IMR-90 (cell line): ENCODE measurements around the gene BUD23. TPM values are rescaled to one million over a fixed set of nuclear protein-coding genes. Genes with fewer than 3 reads are reported as not detected.

Experiments
- ATAC-seq: fragments of 200-7000 bp; cut with Tn5 transposase; 2 replicates; pipeline ENCODE4 v1.9.1; 2020; ENCODE audit warnings: low read depth, mild to moderate bottlenecking, moderate library complexity
- BruUV-seq: library from RNA; stranded (reverse); fragments of 400-500 nt; replicated peaks from 2 replicates; lab custom pipeline; 2021; lab: Mats Ljungman, UMichigan
- CTCF ChIA-PET: fragments of 300-600 bp; formaldehyde crosslinking; extraction: SDS; loops from one replicate; lab custom pipeline; 2021; ENCODE audit warnings: antibody characterized with exemption; lab: Yijun Ruan, JAX
- POLR2A ChIA-PET: fragments of 300-600 bp; sonication (Branson Sonifier 250); formaldehyde crosslinking; loops from one replicate; lab custom pipeline; 2022; ENCODE audit warnings: antibody characterized with exemption; ENCODE audit not compliant: unreplicated experiment; lab: Charles Lee
- DNase-seq: peaks from one replicate; pipeline ENCODE4 v3.0.0; 2013
- H2AFZ ChIP-seq: replicated peaks from 2 replicates; pipeline ENCODE3; 2013; ENCODE audit warnings: low read length, mild to moderate bottlenecking; ENCODE audit not compliant: poor library complexity
- H2AK5ac ChIP-seq: 2 replicates; pipeline ENCODE4 v1.6.1; 2013; ENCODE audit warnings: low read depth, low read length, inconsistent platforms
- H2AK9ac ChIP-seq: replicated peaks from 2 replicates; pipeline ENCODE3; 2013; ENCODE audit warnings: mild to moderate bottlenecking, low read depth, low read length, moderate library complexity; ENCODE audit not compliant: poor library complexity
- H2BK120ac ChIP-seq: 2 replicates; pipeline ENCODE4 v1.6.1; 2013; ENCODE audit warnings: low read depth, low read length, inconsistent platforms
- H2BK15ac ChIP-seq: 3 replicates; pipeline ENCODE4 v1.6.1; 2013; ENCODE audit warnings: low read depth, low read length, inconsistent platforms
- H2BK20ac ChIP-seq: 2 replicates; pipeline ENCODE4 v1.6.1; 2013; ENCODE audit warnings: low read depth, mild to moderate bottlenecking, inconsistent platforms, low read length, moderate library complexity
- H2BK5ac ChIP-seq: 2 replicates; pipeline ENCODE4 v1.6.1; 2013; ENCODE audit warnings: mild to moderate bottlenecking, low read depth, low read length, inconsistent platforms; ENCODE audit not compliant: poor library complexity, severe bottlenecking
- H3K14ac ChIP-seq: replicated peaks from 2 replicates; pipeline ENCODE4 v1.6.1; 2013; ENCODE audit warnings: low read depth, low read length, inconsistent platforms
- H3K18ac ChIP-seq: 2 replicates; pipeline ENCODE4 v1.6.1; 2013; ENCODE audit warnings: low read depth, low read length, control low read depth
- H3K23ac ChIP-seq: 2 replicates; pipeline ENCODE4 v1.6.1; 2013; ENCODE audit warnings: low read depth, low read length, inconsistent platforms
- H3K27ac ChIP-seq: 2 replicates; pipeline ENCODE4 v1.5.1; 2013; ENCODE audit warnings: mild to moderate bottlenecking, control low read depth, low read length; ENCODE audit not compliant: insufficient read depth
- H3K27me3 ChIP-seq: 2 replicates; pipeline ENCODE4 v1.6.1; 2013; ENCODE audit warnings: low read length; ENCODE audit not compliant: control insufficient read depth, insufficient read depth
- H3K36me3 ChIP-seq: 2 replicates; pipeline ENCODE4 v1.6.1; 2013; ENCODE audit warnings: low read length, mixed read lengths; ENCODE audit not compliant: control insufficient read depth, insufficient read depth
- H3K4ac ChIP-seq: 2 replicates; pipeline ENCODE4 v1.6.1; 2013; ENCODE audit warnings: low read depth, low read length, inconsistent platforms
- H3K4me1 ChIP-seq: 2 replicates; pipeline ENCODE4 v1.6.1; 2013; ENCODE audit warnings: low read length, mixed read lengths; ENCODE audit not compliant: control insufficient read depth, insufficient read depth
- H3K4me2 ChIP-seq: 2 replicates; pipeline ENCODE4 v1.6.1; 2013; ENCODE audit warnings: low read depth, mild to moderate bottlenecking, control low read depth, low read length, moderate library complexity
- H3K4me3 ChIP-seq: 2 replicates; pipeline ENCODE4 v1.5.1; 2013; ENCODE audit warnings: low read depth, mild to moderate bottlenecking, control low read depth, low read length, moderate library complexity; ENCODE audit not compliant: insufficient read depth
- H3K56ac ChIP-seq: 2 replicates; pipeline ENCODE4 v1.6.1; 2013; ENCODE audit warnings: low read length, inconsistent platforms; ENCODE audit not compliant: insufficient read depth; ENCODE audit errors: extremely low read depth
- H3K79me1 ChIP-seq, 2 experiments: 2 replicates each; pipeline ENCODE4 v1.6.1; 2013; ENCODE audit warnings: low read length in 2 of 2, inconsistent platforms in 1 of 2, low read depth in 1 of 2
- H3K9ac ChIP-seq: 2 replicates; pipeline ENCODE4 v1.6.1; 2013; ENCODE audit warnings: low read depth, low read length, control low read depth
- H3K9me1 ChIP-seq: 2 replicates; pipeline ENCODE4 v1.6.1; 2013; ENCODE audit warnings: low read length, inconsistent platforms; ENCODE audit not compliant: insufficient read depth
- H3K9me3 ChIP-seq: 2 replicates; pipeline ENCODE4 v1.6.1; 2013; ENCODE audit warnings: low read length; ENCODE audit not compliant: control insufficient read depth, insufficient read depth
- H4K20me1 ChIP-seq: 2 replicates; pipeline ENCODE4 v1.6.1; 2013; ENCODE audit warnings: low read length, inconsistent platforms; ENCODE audit not compliant: insufficient read depth
- H4K5ac ChIP-seq: 2 replicates; pipeline ENCODE4 v1.6.1; 2013; ENCODE audit warnings: mild to moderate bottlenecking, low read depth, low read length, control low read depth
- H4K8ac ChIP-seq, 2 experiments: 2 replicates each; pipeline ENCODE4 v1.6.1; 2013; ENCODE audit warnings: low read depth in 2 of 2, low read length in 2 of 2, control low read depth in 1 of 2, inconsistent platforms in 1 of 2
- H4K91ac ChIP-seq: 2 replicates; pipeline ENCODE4 v1.6.1; 2013; ENCODE audit warnings: low read depth, low read length, inconsistent platforms; ENCODE audit not compliant: insufficient read depth
- BHLHE40 ChIP-seq: fragments of 150-350 bp; IDR thresholded peaks from 2 replicates; pipeline ENCODE4 v1.6.1; 2016; ENCODE audit warnings: mild to moderate bottlenecking, low read depth, low read length
- CEBPB ChIP-seq: IDR thresholded peaks from 2 replicates; pipeline ENCODE4 v1.6.1; 2012; ENCODE audit warnings: low read depth, low read length, improper control_type of control experiment
- CHD1 ChIP-seq: IDR thresholded peaks from 2 replicates; pipeline ENCODE4 v1.6.1; 2012; ENCODE audit warnings: low read depth, low read length, improper control_type of control experiment
- CTCF ChIP-seq: conservative IDR thresholded peaks from 2 replicates; pipeline ENCODE4 v1.5.1; 2012; ENCODE audit warnings: mild to moderate bottlenecking, low read depth, low read length, improper control_type of control experiment
- ELK1 ChIP-seq: fragments of 150-350 bp; IDR thresholded peaks from 2 replicates; pipeline ENCODE4 v1.6.1; 2016; ENCODE audit warnings: low read depth, mild to moderate bottlenecking, low read length, moderate library complexity, borderline replicate concordance
- FOS ChIP-seq: fragments of 150-350 bp; IDR thresholded peaks from 2 replicates; pipeline ENCODE4 v1.6.1; 2016; ENCODE audit warnings: low read depth, low read length
- MAZ ChIP-seq: IDR thresholded peaks from 2 replicates; pipeline ENCODE4 v1.6.1; 2012; ENCODE audit warnings: low read depth, mild to moderate bottlenecking, low read length, improper control_type of control experiment, moderate library complexity, borderline replicate concordance
- MXI1 ChIP-seq: IDR thresholded peaks from 2 replicates; pipeline ENCODE4 v1.6.1; 2012; ENCODE audit warnings: low read depth, mild to moderate bottlenecking, low read length, moderate library complexity, borderline replicate concordance
- NFE2L2 ChIP-seq: fragments of 150-350 bp; IDR thresholded peaks from 2 replicates; pipeline ENCODE4 v1.6.1; 2016; ENCODE audit warnings: low read depth, mild to moderate bottlenecking, low read length
- POLR2A ChIP-seq: IDR thresholded peaks from 2 replicates; pipeline ENCODE4 v1.6.1; 2012; ENCODE audit warnings: mild to moderate bottlenecking, low read depth, low read length
- RCOR1 ChIP-seq: IDR thresholded peaks from 2 replicates; pipeline ENCODE4 v1.6.1; 2012; ENCODE audit warnings: mild to moderate bottlenecking, low read length, improper control_type of control experiment; ENCODE audit not compliant: insufficient replicate concordance
- RFX5 ChIP-seq: IDR thresholded peaks from 2 replicates; pipeline ENCODE4 v1.8.0; 2012; ENCODE audit warnings: low read depth, mild to moderate bottlenecking, low read length, moderate library complexity
- SMC3 ChIP-seq: fragments of 150-350 bp; IDR thresholded peaks from 2 replicates; pipeline ENCODE4 v1.6.1; 2016; ENCODE audit warnings: low read depth, mild to moderate bottlenecking, antibody characterized with exemption, low read length, moderate library complexity
- USF2 ChIP-seq: fragments of 150-350 bp; IDR thresholded peaks from 2 replicates; pipeline ENCODE4 v1.6.1; 2017; ENCODE audit warnings: mild to moderate bottlenecking, antibody characterized with exemption, low read length, low read depth
- WGBS, 2 experiments: methylation state at CpG; one replicate each; pipeline versions ENCODE4 v1.1.5 to v1.1.7; 2013; ENCODE audit warnings: missing lambda C conversion rate in 2 of 2; ENCODE audit not compliant: insufficient read length in 1 of 2; ENCODE audit errors: extremely low coverage in 2 of 2; 5-methylcytosine and 5-hydroxymethylcytosine counted together
- dilution Hi-C: fragments of 300-500 bp; cut with HindIII; formaldehyde crosslinking; loops from one replicate; pipeline ENCODE4 v1.14.3; 2018; ENCODE audit warnings: low sequenced_read_pairs; ENCODE audit not compliant: unreplicated experiment
- in situ Hi-C: fragments of 300-500 bp; cut with MboI; formaldehyde crosslinking; loops from 3 replicates; pipeline ENCODE4 v1.14.3; 2019; ENCODE audit warnings: low sequenced_read_pairs, inconsistent platforms, mixed read lengths
- intact Hi-C: fragments of 100-400 bp; cut with micrococcal nuclease; formaldehyde crosslinking; loops from 2 replicates; pipeline ENCODE4 v1.10.0; 2022
- polyA plus RNA-seq, 3 experiments: library from polyadenylated mRNA; depleted of rRNA; stranded (reverse); fragments of >200 nt; gene quantifications; 2 replicates each; pipeline ENCODE4 v1.2.3, GENCODE V29; 2012; ENCODE audit warnings: low replicate concordance in 1 of 3
- total RNA-seq: library from RNA; depleted of rRNA; stranded (reverse); fragments of >200 nt; gene quantifications from 2 replicates; pipeline ENCODE4 v1.2.3, GENCODE V29; 2012

The BUD23 gene
- total and polyA plus RNA-seq, 2 of the 4 experiments (the other 2 are of a cell fraction), result 35.7 to 65.2 TPM

GRCh38 chr7:73728551-73728950 is 45.2 kb downstream of the BUD23 start:
- BruUV-seq, result no TSS peak
- no peaks in the 10 kb centered on the region for H3K4me1 ChIP-seq
- H3K9ac ChIP-seq, result no peak overlapping the region
- H4K20me1 ChIP-seq, result no peaks in the 10 kb centered on the region
- intact Hi-C loops (no loop called here), dilution Hi-C loops (no loop called here), in situ Hi-C loops (no loop called here)
- H3K4ac ChIP-seq, result no peak overlapping the region
- no peak overlapping the region for H2AK9ac ChIP-seq
- H2AK5ac ChIP-seq, result no peak overlapping the region
- H2BK15ac ChIP-seq, result no peak overlapping the region
- no peak overlapping the region for H3K4me2 ChIP-seq
- H4K8ac ChIP-seq, result no peak overlapping the region
- no peak overlapping the region for H3K14ac ChIP-seq
- no peaks in the 10 kb centered on the region for H3K36me3 ChIP-seq
- ChIA-PET POLR2A (no interaction called here), CTCF (interaction anchor here (0.8 kb wide), 1 partner anchor 13 kb away, joined by 3 read pairs; no protein-coding TSS in a partner anchor)
- ATAC-seq (no peak), DNase-seq (no peak)
- no peak overlapping the region for H3K56ac ChIP-seq
- no peak overlapping the region for H3K27ac ChIP-seq
- H4K91ac ChIP-seq, result no peak overlapping the region
- H2BK120ac ChIP-seq, result no peak overlapping the region
- no peak overlapping the region for H2BK5ac ChIP-seq
- WGBS, 2 experiments, result no CpG with 5 or more reads among the region's 5 CpGs
- H3K18ac ChIP-seq, result no peak overlapping the region
- no peak overlapping the region for H3K23ac ChIP-seq
- H2AFZ ChIP-seq, result no peak overlapping the region
- H3K9me3 ChIP-seq, result no peaks in the 10 kb centered on the region
- H3K9me1 ChIP-seq, result no peaks in the 10 kb centered on the region
- no peak overlapping the region for H2BK20ac ChIP-seq
- no peaks in the 10 kb centered on the region for H3K27me3 ChIP-seq
- TF ChIP-seq CEBPB (no peak), POLR2A (no peak), ELK1 (no peak), BHLHE40 (no peak), RCOR1 (no peak), RFX5 (no peak), USF2 (no peak), CTCF (no peak), MAZ (no peak), NFE2L2 (no peak), MXI1 (no peak), CHD1 (no peak), SMC3 (no peak), FOS (no peak)
- H4K5ac ChIP-seq, result no peak overlapping the region
- H3K79me1 ChIP-seq, result no peaks in the 10 kb centered on the region
- no peak overlapping the region for H3K4me3 ChIP-seq
